HepG2 (cell line): Measurements from ENCODE around the gene PRIMPOL. TPM values are rescaled to one million over a fixed set of nuclear protein-coding genes. Genes with fewer than 3 reads are reported as not detected.

Experiments
- CBX2 ChIP-seq, 2 experiments: fragments of 200-600 bp in 1 of 2; sonication (generic); formaldehyde crosslinking in 1 of 2; IDR thresholded peaks; 2 replicates each; pipeline versions ENCODE4 v1.7.0 to v1.8.1; 2018 to 2022; ENCODE audit warnings: low read depth in 2 of 2, low read length in 1 of 2, mild to moderate bottlenecking in 1 of 2, missing genetic modification reagents in 1 of 2
- GABPB1 ChIP-seq: IDR thresholded peaks from 2 replicates; pipeline ENCODE4 v1.6.1; 2016; ENCODE audit warnings: mild to moderate bottlenecking, missing genetic modification reagents, moderate library complexity, missing compliant biosample characterization
- HMG20A ChIP-seq: IDR thresholded peaks from 2 replicates; pipeline ENCODE4 v1.6.1; 2016; ENCODE audit warnings: borderline replicate concordance
- HNF4A ChIP-seq: sonication (generic); formaldehyde crosslinking; IDR thresholded peaks from 2 replicates; pipeline ENCODE4 v1.4.0; 2020; ENCODE audit warnings: missing genetic modification reagents
- HNF4G ChIP-seq, 2 experiments: sonication (generic) in 1 of 2; formaldehyde crosslinking in 1 of 2; IDR thresholded peaks; 2 replicates each; pipeline versions ENCODE4 v1.4.0 to v1.6.1; 2011 to 2020; ENCODE audit warnings: borderline replicate concordance in 2 of 2, low read depth in 2 of 2, mild to moderate bottlenecking in 2 of 2, low read length in 1 of 2, missing genetic modification reagents in 1 of 2, moderate library complexity in 1 of 2
- KAT8 ChIP-seq: IDR thresholded peaks from 2 replicates; pipeline ENCODE4 v1.6.1; 2016; ENCODE audit warnings: missing genetic modification reagents, missing compliant biosample characterization
- MIER3 ChIP-seq: IDR thresholded peaks from 2 replicates; pipeline ENCODE4 v1.6.1; 2016; ENCODE audit warnings: missing compliant biosample characterization, borderline replicate concordance
- NBN ChIP-seq: fragments of 450-650 bp; conservative IDR thresholded peaks from 2 replicates; pipeline ENCODE4 v1.6.1; 2017
- ONECUT2 ChIP-seq: sonication (generic); formaldehyde crosslinking; IDR thresholded peaks from 2 replicates; pipeline ENCODE4 v1.4.0; 2020; ENCODE audit warnings: missing genetic modification reagents
- SALL2 ChIP-seq: sonication (generic); formaldehyde crosslinking; IDR thresholded peaks from 2 replicates; pipeline ENCODE4 v1.8.1; 2023; ENCODE audit warnings: mild to moderate bottlenecking, missing genetic modification reagents, inconsistent platforms
- SIN3A ChIP-seq: IDR thresholded peaks from 2 replicates; pipeline ENCODE4 v1.6.1; 2011; ENCODE audit warnings: low read depth, mild to moderate bottlenecking, control low read depth, low read length, borderline replicate concordance
- TOE1 ChIP-seq: sonication (generic); formaldehyde crosslinking; IDR thresholded peaks from 2 replicates; pipeline ENCODE4 v1.4.0; 2020; ENCODE audit warnings: mild to moderate bottlenecking, missing genetic modification reagents
- ZBTB7B ChIP-seq: sonication (generic); formaldehyde crosslinking; IDR thresholded peaks from 2 replicates; pipeline ENCODE4 v1.4.0; 2020; ENCODE audit warnings: missing genetic modification reagents
- ZIK1 ChIP-seq: sonication (generic); formaldehyde crosslinking; IDR thresholded peaks from 2 replicates; pipeline ENCODE4 v1.5.0; 2020; ENCODE audit warnings: mild to moderate bottlenecking, low read depth, missing genetic modification reagents, borderline replicate concordance
- ZNF230 ChIP-seq: sonication (generic); formaldehyde crosslinking; IDR thresholded peaks from 2 replicates; pipeline ENCODE4 v1.4.0; 2020; ENCODE audit warnings: mild to moderate bottlenecking, missing genetic modification reagents
- ZNF3 ChIP-seq: IDR thresholded peaks from 2 replicates; pipeline ENCODE4 v1.7.0; 2017; ENCODE audit warnings: inconsistent platforms
- ZNF317 ChIP-seq: sonication (generic); formaldehyde crosslinking; IDR thresholded peaks from 2 replicates; pipeline ENCODE4 v1.5.0; 2020; ENCODE audit warnings: mild to moderate bottlenecking, missing genetic modification reagents
- ZNF337 ChIP-seq: sonication (generic); formaldehyde crosslinking; IDR thresholded peaks from 2 replicates; pipeline ENCODE4 v1.5.1; 2020; ENCODE audit warnings: missing genetic modification reagents, low read depth, mild to moderate bottlenecking, borderline replicate concordance
- polyA plus RNA-seq, 8 experiments: library from polyadenylated mRNA; depleted of rRNA in 3 of 8; stranded (reverse) in 7 of 8; unstranded in 1 of 8; fragments of >200 nt; fragmentation: Illumina TruSeq in 4 of 8; extraction: Trizol in 4 of 8; gene quantifications; 2 replicates each; pipeline versions ENCODE4 v1.2.1 to v1.2.3, GENCODE V29; 2011 to 2016; ENCODE audit warnings: low read depth in 4 of 8, missing spikeins in 1 of 8, mixed read lengths in 1 of 8; ENCODE audit not compliant: insufficient read depth in 1 of 8
- total RNA-seq, 5 experiments: library from RNA; depleted of rRNA; stranded (reverse); fragments of >200 nt; fragmentation: Illumina TruSeq; extraction: Trizol; gene quantifications; 2 replicates each; pipeline ENCODE4 v1.2.3, GENCODE V29; 2016; ENCODE audit warnings: low read depth in 1 of 5
- TF ChIP-seq, protein P1 (sequence below): IDR thresholded peaks from 2 replicates; pipeline ENCODE4 v1.4.0; 2020; ENCODE audit warnings: mild to moderate bottlenecking, missing genetic modification reagents
- TF ChIP-seq, protein P2 (sequence below): sonication (generic); IDR thresholded peaks from 2 replicates; pipeline ENCODE4 v1.6.1; 2016; ENCODE audit warnings: low read depth, borderline replicate concordance
- TF ChIP-seq, protein P3 (sequence below): sonication (generic); formaldehyde crosslinking; IDR thresholded peaks from 2 replicates; pipeline ENCODE4 v1.5.0; 2020; ENCODE audit warnings: mild to moderate bottlenecking, missing genetic modification reagents, borderline replicate concordance

PRIMPOL gene
- total and polyA plus RNA-seq, 2 of the 13 experiments (the other 11 are each of a cell fraction or from before 2014, with no cell fraction given), result 7.3 to 11.0 TPM

DNA sequence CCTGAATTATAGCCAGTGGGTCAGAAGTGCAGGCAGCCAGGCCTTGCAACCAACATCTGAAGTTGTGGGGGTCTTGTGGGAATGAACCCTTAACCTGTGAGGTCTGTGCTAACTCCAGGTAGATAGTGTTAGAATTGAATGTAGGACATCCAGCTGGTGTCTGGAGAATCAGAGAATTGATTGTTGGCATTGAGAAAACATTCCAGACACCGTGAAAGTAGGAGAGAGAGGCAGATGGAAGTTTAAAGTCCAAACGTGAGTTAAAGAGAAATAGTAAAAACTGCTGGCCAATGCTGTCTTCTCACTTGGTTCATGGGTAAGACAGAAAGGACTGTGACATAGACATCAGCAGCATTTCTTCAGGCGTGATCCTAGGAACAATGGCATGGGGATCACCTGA is 28.0 kb upstream of the PRIMPOL start (continued):
- TF ChIP-seq, protein P1, sequence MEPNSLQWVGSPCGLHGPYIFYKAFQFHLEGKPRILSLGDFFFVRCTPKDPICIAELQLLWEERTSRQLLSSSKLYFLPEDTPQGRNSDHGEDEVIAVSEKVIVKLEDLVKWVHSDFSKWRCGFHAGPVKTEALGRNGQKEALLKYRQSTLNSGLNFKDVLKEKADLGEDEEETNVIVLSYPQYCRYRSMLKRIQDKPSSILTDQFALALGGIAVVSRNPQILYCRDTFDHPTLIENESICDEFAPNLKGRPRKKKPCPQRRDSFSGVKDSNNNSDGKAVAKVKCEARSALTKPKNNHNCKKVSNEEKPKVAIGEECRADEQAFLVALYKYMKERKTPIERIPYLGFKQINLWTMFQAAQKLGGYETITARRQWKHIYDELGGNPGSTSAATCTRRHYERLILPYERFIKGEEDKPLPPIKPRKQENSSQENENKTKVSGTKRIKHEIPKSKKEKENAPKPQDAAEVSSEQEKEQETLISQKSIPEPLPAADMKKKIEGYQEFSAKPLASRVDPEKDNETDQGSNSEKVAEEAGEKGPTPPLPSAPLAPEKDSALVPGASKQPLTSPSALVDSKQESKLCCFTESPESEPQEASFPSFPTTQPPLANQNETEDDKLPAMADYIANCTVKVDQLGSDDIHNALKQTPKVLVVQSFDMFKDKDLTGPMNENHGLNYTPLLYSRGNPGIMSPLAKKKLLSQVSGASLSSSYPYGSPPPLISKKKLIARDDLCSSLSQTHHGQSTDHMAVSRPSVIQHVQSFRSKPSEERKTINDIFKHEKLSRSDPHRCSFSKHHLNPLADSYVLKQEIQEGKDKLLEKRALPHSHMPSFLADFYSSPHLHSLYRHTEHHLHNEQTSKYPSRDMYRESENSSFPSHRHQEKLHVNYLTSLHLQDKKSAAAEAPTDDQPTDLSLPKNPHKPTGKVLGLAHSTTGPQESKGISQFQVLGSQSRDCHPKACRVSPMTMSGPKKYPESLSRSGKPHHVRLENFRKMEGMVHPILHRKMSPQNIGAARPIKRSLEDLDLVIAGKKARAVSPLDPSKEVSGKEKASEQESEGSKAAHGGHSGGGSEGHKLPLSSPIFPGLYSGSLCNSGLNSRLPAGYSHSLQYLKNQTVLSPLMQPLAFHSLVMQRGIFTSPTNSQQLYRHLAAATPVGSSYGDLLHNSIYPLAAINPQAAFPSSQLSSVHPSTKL, result peak; percentile 47
- TF ChIP-seq ZNF3 (CRISPR knock-in tag) (no peak), ZNF317 (0 out of 2 replicates have a peak, but pooled peaks have one; percentile 37), KAT8 (CRISPR knock-in tag) (0 out of 2 replicates have a peak, but pooled peaks have one; percentile 15), ZNF337 (CRISPR knock-in tag) (no peak), HMG20A (CRISPR knock-in tag) (peak; percentile 14; the same call in 1 of the 2 replicates), ZNF230 (CRISPR knock-in tag) (no peak), NBN (no peak), CBX2 (IDR thresholded peaks at IDR 0.05; ENCODE audit: low read depth, low read length) (no peak), CBX2 (CRISPR knock-in tag; IDR thresholded peaks at IDR 0.05; ENCODE audit: low read depth) (no peak), TOE1 (CRISPR knock-in tag) (no peak), ZIK1 (no peak), MIER3 (no peak), HNF4A (CRISPR knock-in tag) (peak; percentile 86), SIN3A (no peak), ZBTB7B (CRISPR knock-in tag) (0 out of 2 replicates have a peak, but pooled peaks have one; percentile 21), HNF4G (IDR thresholded peaks at IDR 0.05; ENCODE audit: borderline replicate concordance, low read depth, low read length) (peak; percentile 62), HNF4G (CRISPR knock-in tag; IDR thresholded peaks at IDR 0.05; ENCODE audit: borderline replicate concordance, low read depth) (no peak), ONECUT2 (peak; percentile 61; the same call in 1 of the 2 replicates), SALL2 (CRISPR knock-in tag) (no peak), GABPB1 (no peak)
- TF ChIP-seq, protein P2, sequence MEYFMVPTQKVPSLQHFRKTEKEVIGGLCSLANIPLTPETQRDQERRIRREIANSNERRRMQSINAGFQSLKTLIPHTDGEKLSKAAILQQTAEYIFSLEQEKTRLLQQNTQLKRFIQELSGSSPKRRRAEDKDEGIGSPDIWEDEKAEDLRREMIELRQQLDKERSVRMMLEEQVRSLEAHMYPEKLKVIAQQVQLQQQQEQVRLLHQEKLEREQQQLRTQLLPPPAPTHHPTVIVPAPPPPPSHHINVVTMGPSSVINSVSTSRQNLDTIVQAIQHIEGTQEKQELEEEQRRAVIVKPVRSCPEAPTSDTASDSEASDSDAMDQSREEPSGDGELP, result peak; percentile 23; the same call in 1 of the 2 replicates
- TF ChIP-seq, protein P3, sequence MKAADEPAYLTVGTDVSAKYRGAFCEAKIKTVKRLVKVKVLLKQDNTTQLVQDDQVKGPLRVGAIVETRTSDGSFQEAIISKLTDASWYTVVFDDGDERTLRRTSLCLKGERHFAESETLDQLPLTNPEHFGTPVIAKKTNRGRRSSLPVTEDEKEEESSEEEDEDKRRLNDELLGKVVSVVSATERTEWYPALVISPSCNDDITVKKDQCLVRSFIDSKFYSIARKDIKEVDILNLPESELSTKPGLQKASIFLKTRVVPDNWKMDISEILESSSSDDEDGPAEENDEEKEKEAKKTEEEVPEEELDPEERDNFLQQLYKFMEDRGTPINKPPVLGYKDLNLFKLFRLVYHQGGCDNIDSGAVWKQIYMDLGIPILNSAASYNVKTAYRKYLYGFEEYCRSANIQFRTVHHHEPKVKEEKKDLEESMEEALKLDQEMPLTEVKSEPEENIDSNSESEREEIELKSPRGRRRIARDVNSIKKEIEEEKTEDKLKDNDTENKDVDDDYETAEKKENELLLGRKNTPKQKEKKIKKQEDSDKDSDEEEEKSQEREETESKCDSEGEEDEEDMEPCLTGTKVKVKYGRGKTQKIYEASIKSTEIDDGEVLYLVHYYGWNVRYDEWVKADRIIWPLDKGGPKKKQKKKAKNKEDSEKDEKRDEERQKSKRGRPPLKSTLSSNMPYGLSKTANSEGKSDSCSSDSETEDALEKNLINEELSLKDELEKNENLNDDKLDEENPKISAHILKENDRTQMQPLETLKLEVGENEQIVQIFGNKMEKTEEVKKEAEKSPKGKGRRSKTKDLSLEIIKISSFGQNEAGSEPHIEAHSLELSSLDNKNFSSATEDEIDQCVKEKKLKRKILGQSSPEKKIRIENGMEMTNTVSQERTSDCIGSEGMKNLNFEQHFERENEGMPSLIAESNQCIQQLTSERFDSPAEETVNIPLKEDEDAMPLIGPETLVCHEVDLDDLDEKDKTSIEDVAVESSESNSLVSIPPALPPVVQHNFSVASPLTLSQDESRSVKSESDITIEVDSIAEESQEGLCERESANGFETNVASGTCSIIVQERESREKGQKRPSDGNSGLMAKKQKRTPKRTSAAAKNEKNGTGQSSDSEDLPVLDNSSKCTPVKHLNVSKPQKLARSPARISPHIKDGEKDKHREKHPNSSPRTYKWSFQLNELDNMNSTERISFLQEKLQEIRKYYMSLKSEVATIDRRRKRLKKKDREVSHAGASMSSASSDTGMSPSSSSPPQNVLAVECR (CRISPR knock-in tag), result no peak
